Fibroblast of gingiva (primary cell): Measurements from ENCODE around the gene GPATCH3.
A peak's percentile ranks its signal among the peaks of the same experiment; 100 is the strongest.
"Not testable (repeated sequence)": the region's sequence is repeated elsewhere in the genome, so short reads cannot be mapped to it uniquely, and the experiment has no call there.

Source experiments
- DNase-seq: peaks from one replicate; pipeline ENCODE4 v3.0.0-alpha.2; 2011; ENCODE audit warnings: low read depth

The GPATCH3 gene

GRCh38 chr1:26864610-26865480, 35.4 kb downstream of the GPATCH3 start:
- DNase-seq: peak; percentile 98

- DNase-seq: no peak
Measured at GRCh38 chr1:26863685-26864077, 36.6 kb downstream of the GPATCH3 start.

- DNase-seq: no peak
Measured at GRCh38 chr1:26862781-26863684, 37.2 kb downstream of the GPATCH3 start, which contains the start of gene SFN. Gene SFN, plus strand, starts transcription at chr1:26863149. Its CDS starts 64 bp downstream, at chr1:26863213.

GRCh38 chr1:26861889-26862378, 38.3 kb downstream of the GPATCH3 start:
- no peak for DNase-seq

- peak; percentile 23 for DNase-seq
Measured at GRCh38 chr1:26861286-26861701, 39.0 kb downstream of the GPATCH3 start.

GRCh38 chr1:26858891-26859640, 41.2 kb downstream of the GPATCH3 start:
- no peak for DNase-seq

GRCh38 chr1:26858160-26858559, 42.1 kb downstream of the GPATCH3 start:
- DNase-seq: no peak

GRCh38 chr1:26857473-26858060, 42.7 kb downstream of the GPATCH3 start:
- DNase-seq: no peak

- no peak for DNase-seq
Measured at GRCh38 chr1:26856604-26857469, 43.4 kb downstream of the GPATCH3 start.

GRCh38 chr1:26856181-26856580, 44.1 kb downstream of the GPATCH3 start:
- DNase-seq: no peak

GRCh38 chr1:26855636-26856035, 44.6 kb downstream of the GPATCH3 start:
- DNase-seq: no peak

- no peak for DNase-seq
Measured at GRCh38 chr1:26854906-26855305, 45.4 kb downstream of the GPATCH3 start.

- DNase-seq: no peak
Measured at GRCh38 chr1:26853600-26853999, 46.7 kb downstream of the GPATCH3 start.

- DNase-seq: peak; percentile 70
Measured at GRCh38 chr1:26853156-26853555, 47.1 kb downstream of the GPATCH3 start.

- no peak for DNase-seq
Measured at GRCh38 chr1:26852701-26853100, 47.6 kb downstream of the GPATCH3 start.

GRCh38 chr1:26851106-26851684, 49.1 kb downstream of the GPATCH3 start:
- DNase-seq: no peak

- DNase-seq: peak; percentile 72
Measured at GRCh38 chr1:26848941-26849774, 51.1 kb downstream of the GPATCH3 start.

GRCh38 chr1:26848499-26848898, 51.8 kb downstream of the GPATCH3 start:
- DNase-seq: no peak

- DNase-seq: not testable (repeated sequence)
Measured at GRCh38 chr1:26847826-26848225, 52.4 kb downstream of the GPATCH3 start.
